Stimulated activated CD8-positive, alpha-beta memory T cell treated with anti-CD3 and anti-CD28 coated beads, Interleukin-15, amount 100 ng/mL, for 4 hours (primary cell): ENCODE measurements around the gene OSBPL6.

ENCODE experiments used
- DNase-seq, 2 donors: peaks; one replicate each; pipeline ENCODE4 v3.0.0-alpha.2; 2020; ENCODE audit warnings: low read depth in 2 of 2

The OSBPL6 gene

GRCh38 chr2:178271629-178272333, 77.5 kb downstream of the OSBPL6 start:
- DNase-seq, result no peak

- no peak for DNase-seq
Measured at GRCh38 chr2:178273787-178274360, 79.6 kb downstream of the OSBPL6 start.

DNA sequence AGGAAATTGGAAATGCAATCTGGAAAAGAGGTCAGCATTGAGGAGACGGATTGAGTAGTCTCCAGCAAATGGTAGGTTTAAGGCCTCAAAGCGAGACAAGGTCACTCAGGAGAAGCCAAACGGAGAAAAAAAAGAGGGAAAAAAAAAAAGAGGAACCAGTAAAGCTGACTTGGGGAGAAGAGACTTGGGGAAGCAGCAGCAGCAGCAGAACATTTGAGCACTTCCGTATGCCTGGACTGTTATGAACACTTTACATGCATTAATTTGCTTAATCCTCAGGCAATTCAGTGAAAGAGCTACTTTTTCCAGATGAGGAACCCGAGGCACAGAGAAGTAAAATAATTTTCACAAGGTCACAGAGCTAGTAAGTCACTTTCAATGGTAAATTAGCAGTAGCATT, 81.3 kb downstream of the OSBPL6 start:
- no peak for DNase-seq

- DNase-seq, result no peak
Measured at GRCh38 chr2:178277741-178278197, 83.5 kb downstream of the OSBPL6 start.

GRCh38 chr2:178279142-178279541, 84.8 kb downstream of the OSBPL6 start:
- DNase-seq, result no peak

DNA sequence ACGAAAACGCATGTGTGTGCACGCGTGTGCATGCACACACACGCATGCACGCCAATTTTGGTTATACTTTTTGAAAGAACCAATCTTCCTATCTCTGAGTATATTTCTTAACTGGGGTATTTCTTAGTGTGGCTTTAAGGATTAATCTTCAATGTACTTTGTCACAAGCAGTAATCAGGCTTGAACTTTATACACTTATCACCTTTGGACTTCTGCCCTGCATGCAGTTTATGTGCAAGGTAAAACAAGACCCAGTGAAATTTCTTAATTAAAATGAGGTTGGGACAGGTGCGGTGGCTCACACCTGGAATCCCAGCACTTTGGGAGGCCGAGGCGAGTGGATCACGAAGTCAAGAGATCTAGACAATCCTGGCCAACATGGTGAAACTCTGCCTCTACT, 85.3 kb downstream of the OSBPL6 start:
- DNase-seq, result no peak

DNA sequence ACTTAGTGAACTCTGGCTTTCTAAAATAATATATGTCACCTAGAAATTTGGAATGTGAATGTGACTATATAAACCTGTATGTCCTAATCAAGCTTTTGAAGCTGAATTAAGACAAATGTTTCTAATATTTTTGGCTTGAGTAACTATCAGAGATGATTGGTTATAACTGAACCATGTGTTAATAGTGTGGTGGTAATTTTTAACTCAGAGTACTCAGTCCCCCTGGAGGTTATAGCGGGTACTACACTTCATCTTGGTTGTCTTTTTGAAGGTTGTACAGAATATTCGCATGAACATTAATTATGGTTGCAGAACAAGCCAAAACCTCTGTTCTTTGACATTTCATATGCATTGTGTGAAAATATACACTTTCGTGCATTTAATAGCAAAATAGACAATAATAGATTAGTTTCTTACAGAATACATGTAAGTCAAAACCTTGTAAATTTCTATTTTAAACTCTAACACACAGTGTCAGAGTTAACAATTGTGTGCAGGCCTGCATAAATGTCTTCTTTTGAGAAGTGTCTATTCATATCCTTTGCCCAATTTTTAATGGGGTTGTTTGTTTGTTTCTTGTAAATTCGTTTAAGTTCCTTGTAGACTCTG, 86.0 kb downstream of the OSBPL6 start:
- no peak for DNase-seq

DNA sequence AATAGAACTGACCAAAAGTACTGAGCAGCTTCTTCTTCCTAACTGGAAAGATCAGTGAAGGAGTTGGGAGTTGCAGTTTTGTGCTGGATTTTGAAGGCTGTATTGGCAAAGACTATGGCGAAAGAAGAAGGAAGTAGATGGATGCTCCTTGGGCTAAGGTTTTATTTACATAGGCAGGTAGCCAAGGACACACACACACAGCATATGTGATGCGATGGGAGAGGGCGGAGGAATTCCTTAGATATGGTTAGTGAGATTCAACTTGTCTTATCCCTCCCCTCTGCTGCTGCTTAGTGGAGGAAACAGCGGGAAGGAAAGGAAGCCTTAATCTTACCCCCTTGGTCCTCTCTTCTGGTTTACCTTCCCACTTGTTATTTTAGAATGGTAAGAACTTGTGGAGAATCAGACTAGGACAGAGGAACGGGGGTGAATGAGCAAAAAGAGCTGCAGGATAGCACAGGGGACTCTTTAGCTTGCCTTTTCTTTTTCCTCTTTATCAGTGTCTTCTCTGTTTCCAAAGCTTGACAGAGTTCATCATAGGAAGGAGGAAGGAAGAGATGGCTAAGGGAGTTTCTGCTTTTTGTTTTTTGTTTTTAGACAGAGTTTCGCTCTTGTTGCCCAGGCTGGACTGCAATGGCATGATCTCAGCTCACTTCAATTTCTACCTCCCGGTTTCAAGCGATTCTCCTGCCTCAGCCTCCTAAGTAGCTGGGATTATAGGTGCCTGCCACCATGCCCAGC, 87.9 kb downstream of the OSBPL6 start:
- DNase-seq, result no peak

DNA sequence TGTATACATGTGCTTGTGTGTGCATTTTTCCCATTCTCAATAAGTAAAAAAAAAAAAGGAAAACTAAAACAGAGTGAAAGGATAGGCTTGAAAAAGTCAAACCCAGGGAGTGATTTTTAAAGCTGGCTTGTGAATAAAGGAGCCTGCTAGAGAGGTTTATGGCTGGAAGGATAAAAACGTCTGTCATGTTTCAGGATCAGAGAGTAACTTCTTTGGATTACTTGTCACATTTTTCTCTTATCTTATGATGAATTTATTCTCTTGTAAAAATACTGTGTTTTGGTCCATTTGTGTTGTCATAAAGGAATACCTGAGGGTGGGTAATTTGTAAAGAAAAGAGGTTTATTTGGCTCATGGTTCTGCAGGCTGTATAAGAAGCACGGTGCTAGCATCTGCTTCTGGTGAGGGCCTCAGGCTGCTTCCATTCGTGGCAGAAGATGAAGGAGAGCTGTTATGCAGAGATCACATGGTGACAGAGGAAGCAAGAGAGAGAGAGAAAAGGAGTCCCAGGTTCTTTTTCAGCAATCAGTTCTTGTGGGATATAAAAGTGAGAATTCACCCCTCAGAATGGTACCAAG, 89.1 kb downstream of the OSBPL6 start:
- DNase-seq, result no peak

DNA sequence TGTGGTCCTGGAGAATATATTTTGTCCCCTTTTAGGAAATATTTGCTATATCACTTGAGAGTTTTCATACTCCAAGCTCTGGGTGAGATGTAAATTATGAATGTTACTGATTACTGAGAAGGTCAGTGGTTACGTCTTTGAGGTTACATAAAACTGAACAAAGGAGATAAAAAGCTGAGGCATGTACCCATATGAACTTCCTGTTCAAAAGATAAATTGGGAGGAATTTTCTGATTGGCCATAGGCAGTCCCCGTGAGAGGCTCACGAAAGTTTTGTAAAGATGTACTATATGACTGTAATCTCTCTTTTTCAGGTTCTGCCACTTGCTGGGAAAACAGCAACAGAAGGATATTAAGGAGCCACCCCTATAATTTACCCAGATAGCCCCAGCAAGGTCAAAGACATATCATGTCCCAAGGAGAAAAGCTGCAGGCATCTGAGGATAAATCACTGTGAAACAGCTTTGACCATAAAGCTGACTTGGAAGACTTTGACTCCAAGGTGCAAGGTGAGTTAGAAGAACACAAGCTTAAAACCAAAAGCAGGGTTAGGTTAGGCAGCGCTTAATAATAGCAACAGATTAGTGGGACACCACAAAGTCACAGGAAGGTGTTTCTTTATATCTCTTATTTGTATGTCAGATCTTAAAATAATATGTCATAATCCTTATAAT, 90.4 kb downstream of the OSBPL6 start:
- no peak for DNase-seq

DNA sequence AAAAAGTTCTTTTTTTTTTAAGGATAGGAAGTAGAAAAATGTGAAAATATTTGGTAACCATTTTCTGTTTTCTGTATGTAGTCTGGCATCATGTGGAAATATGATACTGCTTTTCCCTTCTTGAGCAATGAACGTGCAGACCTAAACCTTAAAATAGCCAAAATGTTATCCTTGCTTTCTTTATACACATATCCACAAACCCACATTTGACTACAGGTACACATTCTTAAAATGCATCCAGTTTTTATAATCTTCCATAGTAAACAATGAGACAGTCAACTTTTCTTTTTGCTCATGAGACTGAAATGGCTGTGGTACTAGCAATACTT, 90.9 kb downstream of the OSBPL6 start:
- no peak for DNase-seq

DNA sequence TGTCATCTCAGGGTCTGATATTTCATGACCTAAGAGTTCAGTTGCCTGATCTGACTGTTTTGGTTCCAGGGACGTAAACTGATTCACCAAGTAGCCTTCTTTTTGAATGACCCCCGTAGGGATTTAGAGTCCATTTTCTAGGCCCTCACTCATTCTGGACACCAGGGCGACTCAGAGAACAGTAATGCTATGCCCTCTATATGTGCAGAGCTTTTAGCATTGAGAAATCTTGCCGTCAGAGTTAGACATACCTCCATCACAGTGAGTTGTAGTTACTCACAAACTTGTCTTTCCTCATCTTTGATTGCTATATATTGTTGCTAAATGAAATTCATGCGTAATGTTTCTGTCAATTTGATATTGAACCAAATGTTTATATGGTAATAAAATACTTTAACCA, 92.3 kb downstream of the OSBPL6 start:
- DNase-seq, result no peak

DNA sequence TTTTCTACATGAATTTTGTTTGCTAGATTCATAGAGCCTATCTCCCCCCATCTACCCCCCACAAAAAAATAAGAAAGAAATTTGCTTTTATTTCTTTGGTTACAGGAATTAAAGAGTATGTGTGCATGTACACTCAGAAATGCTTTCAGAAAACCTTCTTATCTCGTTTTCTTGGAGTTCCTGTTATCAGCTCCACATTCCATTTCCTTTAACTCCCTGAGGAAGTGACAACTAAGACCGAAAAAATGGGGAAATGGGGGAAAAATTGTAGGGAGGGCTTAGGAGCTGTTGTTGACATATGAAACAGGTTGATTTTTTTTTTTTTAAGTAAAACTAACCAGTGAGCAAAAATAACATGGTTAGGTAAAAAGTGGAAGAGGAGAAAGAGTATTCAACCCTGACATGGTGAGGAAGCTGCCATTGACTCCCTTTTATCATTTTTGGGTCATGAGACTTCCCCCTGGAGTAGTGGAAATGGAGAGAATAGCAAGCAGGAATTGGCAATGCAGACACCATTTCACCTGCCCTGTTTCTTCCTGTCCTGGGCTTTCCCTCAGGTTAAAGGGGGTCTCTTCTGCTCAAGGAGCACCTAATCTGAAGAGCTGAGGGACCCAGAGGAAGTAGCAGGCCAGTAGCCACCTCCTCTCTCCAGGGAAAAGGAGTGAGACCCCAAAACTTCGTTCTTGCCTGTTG, 93.5 kb downstream of the OSBPL6 start:
- DNase-seq, result no peak

GRCh38 chr2:178291703-178292102, 97.4 kb downstream of the OSBPL6 start:
- no peak for DNase-seq

GRCh38 chr2:178292586-178292985, 98.3 kb downstream of the OSBPL6 start:
- no peak for DNase-seq

DNA sequence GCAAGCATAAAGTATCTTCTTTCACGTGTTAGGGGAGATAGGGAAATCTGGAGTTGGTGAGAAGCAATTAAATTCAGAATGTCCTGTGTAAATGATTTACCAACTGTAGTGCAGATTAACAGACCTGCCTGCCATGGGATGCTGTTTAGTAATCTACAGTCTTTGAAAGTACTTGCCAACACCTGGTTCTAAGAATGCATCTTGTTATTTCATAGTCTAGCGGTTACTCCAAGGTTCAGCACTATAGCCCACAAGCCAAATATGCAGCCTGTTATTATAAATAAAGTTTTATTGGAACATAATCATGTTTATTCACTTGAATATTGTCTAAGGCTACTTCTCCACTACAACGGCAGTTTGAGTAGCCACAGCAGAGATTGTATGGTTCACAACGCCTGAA, 100.8 kb downstream of the OSBPL6 start:
- DNase-seq, result no peak

GRCh38 chr2:178295906-178296305, 101.6 kb downstream of the OSBPL6 start:
- no peak for DNase-seq

DNA sequence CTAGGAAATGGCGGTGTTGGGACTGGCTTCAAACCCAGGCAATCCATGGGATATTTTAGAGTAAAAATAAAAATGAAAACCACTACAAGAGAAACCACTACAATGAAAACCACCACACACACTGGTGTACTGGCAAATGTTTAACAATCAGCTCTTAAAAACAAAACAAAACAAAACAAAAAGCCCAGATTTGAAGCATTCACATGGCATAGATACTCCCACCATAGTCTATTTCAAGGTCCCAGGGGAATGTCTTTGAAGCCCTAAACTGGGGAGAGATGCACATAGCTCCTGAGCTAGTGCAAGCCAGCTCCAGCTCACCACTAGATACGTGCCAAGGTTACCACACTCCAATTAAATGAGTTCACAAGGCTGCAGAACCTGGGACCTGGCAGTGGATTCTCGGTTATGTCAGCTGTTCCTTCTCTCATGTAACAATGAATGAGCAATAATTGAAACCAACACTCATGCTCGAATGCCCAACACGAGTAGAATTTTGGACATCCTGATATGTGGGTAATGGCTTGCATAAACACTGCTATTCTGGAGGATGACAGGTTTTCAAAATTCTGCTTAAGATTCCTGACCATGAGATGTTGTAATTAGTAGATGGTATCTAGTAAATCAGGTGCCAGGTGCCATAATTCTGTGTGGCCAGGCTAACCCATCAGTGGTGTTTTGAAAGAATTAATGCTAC, 102.2 kb downstream of the OSBPL6 start:
- DNase-seq, result no peak

GRCh38 chr2:178297091-178297411, 102.7 kb downstream of the OSBPL6 start:
- no peak for DNase-seq

DNA sequence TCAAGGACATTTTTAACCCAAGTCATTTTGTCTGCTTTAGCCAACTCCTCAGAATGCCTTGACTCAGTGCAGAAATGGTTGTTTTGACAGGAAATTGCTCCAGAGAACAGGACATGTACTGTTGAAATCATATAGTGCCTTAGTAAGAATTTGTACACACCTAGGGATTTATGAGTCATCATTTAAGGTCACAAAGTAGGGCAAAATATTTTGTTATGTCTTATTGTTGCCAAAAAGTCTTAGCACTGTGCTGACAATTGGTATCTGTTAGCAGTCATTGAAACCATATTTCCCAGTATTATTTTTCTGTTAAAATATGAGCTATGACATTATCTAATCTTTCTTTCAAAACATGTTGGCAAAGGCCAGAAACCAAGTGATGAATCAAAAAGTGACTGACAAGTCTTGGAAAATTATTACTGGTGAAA, 104.5 kb downstream of the OSBPL6 start:
- DNase-seq, result no peak
